CD1c-positive myeloid dendritic cell (primary cell): Measurements from ENCODE around the gene CFD.

ENCODE experiments used
- DNase-seq: peaks from one replicate; pipeline ENCODE4 v3.0.0-alpha.2; 2016; ENCODE audit errors: extremely low spot score

The CFD gene

DNA sequence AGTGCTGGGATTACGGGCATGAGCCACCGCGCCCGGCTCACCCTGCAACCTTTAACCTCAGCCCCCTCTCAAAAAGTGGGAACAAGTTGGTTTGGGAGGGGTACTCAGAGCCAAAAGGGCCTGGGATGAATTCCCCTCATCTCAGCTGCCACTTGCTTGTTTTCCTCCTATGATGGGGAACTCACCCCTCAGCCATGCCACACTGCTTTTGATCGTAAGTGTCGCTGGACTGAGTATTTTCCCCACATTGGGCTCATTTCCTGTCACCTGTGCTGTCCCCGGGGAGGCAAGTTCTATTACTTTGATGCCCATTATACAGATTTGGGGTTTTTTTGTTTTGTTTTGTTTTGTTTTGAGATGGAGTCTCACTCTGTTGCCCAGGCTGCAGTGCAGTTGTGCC is 47.0 kb downstream of the CFD start:
- no peak for DNase-seq

DNA sequence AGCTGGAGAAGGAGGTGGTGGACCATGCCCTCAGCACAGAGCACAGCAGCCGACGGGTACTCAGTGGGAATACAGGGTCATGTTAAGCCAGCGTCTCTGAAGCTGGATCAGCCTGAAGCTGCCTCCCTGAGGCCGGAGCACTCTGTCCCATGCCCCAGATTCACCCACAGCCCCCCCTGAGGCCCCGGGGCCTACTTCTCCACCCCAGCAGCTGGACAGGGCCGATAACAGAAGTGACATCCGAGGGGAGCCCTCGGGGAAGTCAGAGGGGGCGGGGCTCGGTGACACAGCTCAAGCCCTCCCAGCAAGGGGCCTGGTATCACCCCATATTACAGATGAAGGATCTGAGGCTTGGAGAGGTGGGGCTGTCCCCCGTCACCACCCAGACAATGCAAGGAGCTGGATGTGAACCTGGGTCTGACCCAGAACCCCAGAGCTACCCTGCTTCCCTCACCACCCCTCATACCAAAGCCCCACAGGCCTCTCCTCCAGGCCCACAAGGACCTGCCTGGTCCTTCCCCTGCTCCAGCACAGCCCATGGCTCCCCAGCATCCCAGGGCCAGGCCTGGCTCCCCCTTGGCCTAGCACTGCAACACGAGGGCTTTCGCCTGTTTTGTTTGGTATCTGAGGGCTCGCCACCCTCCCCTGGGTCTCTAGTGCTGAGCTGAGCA is 47.9 kb downstream of the CFD start:
- DNase-seq = peak; percentile 56

DNA sequence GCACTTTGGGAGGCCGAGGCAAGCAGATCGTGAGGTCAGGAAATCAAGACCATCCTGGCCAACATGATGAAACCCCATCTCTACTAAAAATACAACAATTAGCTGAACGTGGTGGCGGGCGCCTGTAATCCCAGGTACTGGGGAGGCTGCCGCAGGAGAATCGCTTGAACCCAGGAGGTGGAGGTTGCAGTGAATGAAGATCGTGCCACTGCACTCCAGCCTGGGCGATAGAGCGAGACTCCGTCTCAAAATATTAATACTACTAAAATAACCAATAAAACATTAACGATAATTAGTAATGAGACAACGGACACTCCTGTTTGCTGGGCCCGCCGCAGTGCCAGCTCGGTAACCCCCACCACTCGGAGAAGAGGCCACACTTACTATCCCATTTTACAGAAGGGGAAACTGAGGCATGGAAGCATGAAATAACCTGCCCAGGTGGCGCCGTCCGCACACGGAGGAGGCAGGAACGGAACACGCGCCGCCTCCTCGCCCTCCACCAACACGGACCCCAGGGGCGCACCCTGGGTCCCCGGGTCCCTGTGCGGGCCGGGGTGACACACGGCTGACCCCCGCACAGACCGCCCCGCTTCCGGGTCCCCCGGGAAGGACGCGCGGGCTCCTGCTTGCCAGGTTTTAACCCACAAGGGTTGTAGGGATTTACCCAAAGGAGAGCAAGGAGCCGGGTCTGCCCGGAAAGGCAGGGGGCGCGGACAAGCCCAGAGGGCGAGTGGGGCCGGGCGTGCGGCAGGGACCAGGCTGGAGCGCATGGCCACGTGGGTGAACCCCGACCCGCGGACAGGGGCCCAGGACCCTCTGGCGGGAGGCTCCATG is 52.0 kb downstream of the CFD start:
- no peak for DNase-seq

DNA sequence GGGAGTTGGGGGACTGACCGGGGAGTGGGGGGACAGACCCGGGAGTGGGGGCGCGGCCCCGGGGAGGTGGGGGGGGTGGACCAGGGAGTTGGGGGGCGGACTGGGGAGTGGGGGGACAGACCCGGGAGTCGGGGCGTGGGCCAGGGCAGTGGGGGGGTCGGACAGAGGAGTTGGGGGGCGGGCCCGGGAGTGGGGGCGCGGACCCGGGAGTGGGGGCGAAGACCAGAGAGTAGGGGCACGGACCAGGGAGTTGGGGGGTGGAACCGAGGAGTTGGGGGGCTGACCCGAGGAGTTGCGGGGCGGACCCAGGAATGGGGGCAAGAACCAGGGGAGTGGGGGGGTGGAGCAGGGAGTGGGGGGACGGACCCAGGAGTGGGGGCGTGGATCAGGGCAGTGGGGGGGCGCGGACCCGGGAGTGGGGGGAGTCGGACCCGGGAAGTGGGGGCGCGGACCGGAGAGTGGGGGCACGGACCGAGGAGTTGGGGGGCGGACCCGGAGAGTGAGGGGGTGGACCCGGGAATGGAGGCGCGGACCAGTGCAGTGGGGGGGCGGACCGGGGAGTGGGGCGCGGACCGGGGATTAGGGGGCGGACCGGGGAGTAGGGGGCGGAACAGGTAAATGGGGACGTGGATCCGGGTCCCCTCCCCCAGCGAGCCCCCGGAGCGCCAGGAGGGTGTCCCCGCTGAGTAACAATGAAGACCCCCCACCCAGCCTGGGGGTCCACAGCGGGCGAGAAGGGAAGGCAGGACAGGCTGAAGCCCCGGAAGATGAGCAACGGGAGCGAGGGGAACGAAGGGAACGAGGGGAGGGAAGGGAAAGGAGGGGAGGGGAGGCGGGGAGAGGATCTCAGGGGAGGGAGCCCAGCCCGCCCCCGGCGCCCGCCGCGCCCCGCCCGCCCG is 53.0 kb downstream of the CFD start:
- DNase-seq = no peak
